Right renal cortex interstitium (tissue), 3 donors: ENCODE data around the gene ST7L. TPM values are rescaled to one million over a fixed set of nuclear protein-coding genes. Genes with fewer than 3 reads are reported as not detected.
"Not testable (repeated sequence)": the region's sequence is repeated elsewhere in the genome, so short reads cannot be mapped to it uniquely, and the experiment has no call there.

Experiments
- DNase-seq, 3 donors: peaks; one replicate each; pipeline ENCODE4 v3.0.0-alpha.2; 2013; ENCODE audit warnings: low read depth in 3 of 3, low spot score in 2 of 3
- polyA plus RNA-seq, 3 donors: library from polyadenylated mRNA; unstranded; fragments of 120-200 nt; gene quantifications; one replicate each; pipeline ENCODE4 v1.2.1, GENCODE V29; 2013; ENCODE audit not compliant: insufficient read length in 3 of 3

Gene ST7L
- polyA plus RNA-seq, 3 donors: 27.2 to 31.1 (median 29.1) TPM

GRCh38 chr1:112502826-112503225, 116.1 kb downstream of the ST7L start:
- no peak for DNase-seq

GRCh38 chr1:112501810-112502641, 116.9 kb downstream of the ST7L start:
- DNase-seq: no peak

GRCh38 chr1:112496290-112496689, 122.7 kb downstream of the ST7L start:
- no peak for DNase-seq

GRCh38 chr1:112493351-112493750, 125.6 kb downstream of the ST7L start:
- DNase-seq: no peak

DNA sequence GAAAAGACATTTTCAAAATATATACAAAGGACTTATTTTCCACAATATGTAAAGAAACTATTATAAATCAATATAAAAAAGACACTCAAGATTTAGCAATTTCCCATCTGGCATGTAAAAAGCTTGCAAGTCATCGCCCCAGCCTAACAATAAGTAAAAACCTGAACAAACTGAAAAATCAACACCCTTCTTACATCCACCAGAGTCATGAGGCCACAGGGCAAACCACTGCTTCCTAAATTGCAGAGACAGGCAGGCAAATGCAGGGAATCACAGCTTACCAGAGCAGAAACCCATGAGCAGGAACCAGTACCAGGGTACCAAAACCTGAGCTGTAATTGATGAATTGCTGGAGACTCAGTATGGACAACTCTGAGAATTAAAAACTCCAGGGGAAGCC, 126.9 kb downstream of the ST7L start:
- DNase-seq: no peak

DNA sequence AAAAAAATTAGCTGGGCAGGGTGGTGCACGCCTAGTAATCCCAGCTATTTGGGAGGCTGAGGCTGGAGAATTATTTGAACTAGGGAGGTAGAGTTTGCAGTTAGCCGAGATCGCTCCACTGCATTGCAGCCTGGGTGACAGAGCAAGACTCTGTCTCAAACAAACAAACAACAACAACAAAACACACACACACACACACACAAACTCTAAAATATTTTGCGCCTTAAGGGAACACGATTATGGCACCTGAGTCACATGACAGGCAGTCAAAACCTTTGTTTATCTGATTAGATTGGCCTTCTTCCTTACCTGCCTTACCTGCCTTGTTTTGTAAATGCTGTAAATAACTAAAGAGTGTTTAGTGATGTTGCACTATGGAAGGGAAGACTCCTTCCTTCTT, 130.8 kb downstream of the ST7L start:
- no peak for DNase-seq

DNA sequence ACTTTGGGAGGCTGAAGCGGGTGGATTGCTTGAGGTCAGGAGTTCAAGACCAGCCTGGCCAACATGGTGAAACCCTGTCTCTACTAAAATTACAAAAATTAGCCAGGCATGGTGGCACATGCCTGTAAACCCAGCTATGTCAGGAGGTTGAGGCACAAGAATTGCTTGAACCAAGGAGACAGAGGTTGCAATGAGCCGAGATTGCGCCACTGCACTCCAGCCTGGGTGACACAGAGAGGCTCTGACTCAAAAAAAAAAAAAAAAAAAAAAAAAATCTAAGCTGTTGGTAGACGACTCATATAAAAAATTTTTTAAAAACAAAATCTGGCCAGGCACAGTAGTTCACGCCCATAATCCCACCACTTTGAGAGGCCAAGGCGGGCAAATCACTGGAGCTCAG, 131.3 kb downstream of the ST7L start:
- DNase-seq: not testable (repeated sequence)

DNA sequence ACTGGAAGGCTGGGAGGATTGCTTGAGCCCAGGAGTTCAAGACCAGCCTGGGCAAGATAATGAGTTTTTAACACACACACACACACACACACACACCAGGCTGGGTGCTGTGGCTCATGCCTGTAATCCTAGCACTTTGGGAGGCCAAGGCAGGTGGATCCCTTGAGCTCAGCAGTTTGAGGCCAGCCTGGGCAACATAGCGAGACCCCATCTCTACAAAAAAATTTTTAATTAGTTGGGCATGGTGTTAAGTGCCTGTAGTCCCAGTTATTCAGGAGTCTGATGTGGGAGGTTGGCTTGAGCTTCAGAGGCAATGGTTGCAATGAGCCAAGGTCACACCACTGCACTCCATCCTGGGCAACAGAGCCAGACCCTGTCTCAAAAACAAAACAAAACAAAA, 132.9 kb downstream of the ST7L start:
- DNase-seq: not testable (repeated sequence)

GRCh38 chr1:112478314-112478713, 140.6 kb downstream of the ST7L start:
- no peak for DNase-seq

GRCh38 chr1:112477550-112477949, 141.4 kb downstream of the ST7L start:
- no peak for DNase-seq

Other genes with a start within 250 kb of the ST7L start
- 10 to 100 TPM; 41.2 to 47.9 (median 42.3) TPM for gene CTTNBP2NL, start 222.9 kb downstream of the ST7L start, polyA plus RNA-seq
- 1 to 10 TPM; 1.8 to 1.9 (median 1.8) TPM for gene WNT2B, start 110.2 kb downstream of the ST7L start, polyA plus RNA-seq
- gene CAPZA1, start 691 bp upstream of the ST7L start, polyA plus RNA-seq: 100 to 1,000 TPM; 131 to 141 (median 135) TPM
- 10 to 100 TPM; 63.9 to 64.9 (median 64.8) TPM for gene MOV10, start 55.5 kb upstream of the ST7L start, polyA plus RNA-seq
- 100 to 1,000 TPM; 206 to 239 (median 228) TPM for gene RHOC, start 88.0 kb upstream of the ST7L start, polyA plus RNA-seq
- 1 to 10 TPM in 1 of 3 donors, under 1 TPM in 2; 0.71 to 1.1 (median 0.93) TPM for gene PPM1J, start 96.2 kb upstream of the ST7L start, polyA plus RNA-seq